Colon (tissue), 2 donors: ENCODE results near the gene TSEN34.
A peak's percentile ranks its signal among the peaks of the same experiment; 100 is the strongest.

Experiments
- FAIRE-seq: peaks from 2 replicates; lab custom pipeline; 2012; peaks lifted over from hg19 to GRCh38; lab: Jason Lieb, UNC
- donor health status: control.
- donor health status: control.

Gene TSEN34

GRCh38 chr19:54191011-54191810, at the start of gene TSEN34:
Gene TSEN34, plus strand, starts transcription at chr19:54191308. Its CDS starts 57 bp downstream, at chr19:54191365.
- FAIRE-seq = no peak

GRCh38 chr19:54141356-54141755, 49.8 kb upstream of the TSEN34 start:
- no peak for FAIRE-seq

GRCh38 chr19:54142166-54142780, 48.8 kb upstream of the TSEN34 start:
- no peak for FAIRE-seq

- FAIRE-seq = no peak
Measured at GRCh38 chr19:54145541-54146158, 45.5 kb upstream of the TSEN34 start.

- no peak for FAIRE-seq
Measured at GRCh38 chr19:54147676-54148075, 43.4 kb upstream of the TSEN34 start.

- no peak for FAIRE-seq
Measured at GRCh38 chr19:54148158-54148557, 43.0 kb upstream of the TSEN34 start.

GRCh38 chr19:54149021-54149812, 41.9 kb upstream of the TSEN34 start:
- FAIRE-seq = no peak

- FAIRE-seq = no peak
Measured at GRCh38 chr19:54151362-54152035, 39.6 kb upstream of the TSEN34 start.

- no peak for FAIRE-seq
Measured at GRCh38 chr19:54152267-54152666, 38.8 kb upstream of the TSEN34 start.

GRCh38 chr19:54152878-54153524, 38.1 kb upstream of the TSEN34 start:
- no peak for FAIRE-seq

- no peak for FAIRE-seq
Measured at GRCh38 chr19:54153731-54154326, 37.3 kb upstream of the TSEN34 start.

- FAIRE-seq = no peak
Measured at GRCh38 chr19:54154603-54155345, 36.3 kb upstream of the TSEN34 start.

GRCh38 chr19:54155694-54156093, 35.4 kb upstream of the TSEN34 start:
- FAIRE-seq = no peak

- no peak for FAIRE-seq
Measured at GRCh38 chr19:54156490-54156889, 34.6 kb upstream of the TSEN34 start.

GRCh38 chr19:54156953-54157352, 34.2 kb upstream of the TSEN34 start:
- FAIRE-seq = no peak

GRCh38 chr19:54158812-54159351, 32.2 kb upstream of the TSEN34 start:
- FAIRE-seq = no peak

GRCh38 chr19:54159352-54160181, 31.5 kb upstream of the TSEN34 start, which contains the start of gene LENG1:
Gene LENG1, minus strand, starts transcription at chr19:54159721. Its CDS starts 26 bp downstream, at chr19:54159695.
- FAIRE-seq = peak; percentile 95

- FAIRE-seq = no peak
Measured at GRCh38 chr19:54160182-54160811, 30.8 kb upstream of the TSEN34 start.
